Measurements from ENCODE around the gene CARMIL1.

- TF ChIP-seq CTCF (IDR thresholded peaks at IDR 0.05), result no peak
- TF ChIP-seq POLR2A (IDR thresholded peaks at IDR 0.05), result no peak
Measured at GRCh38 chr6:25590986-25591385, 311.8 kb downstream of the CARMIL1 start.

Data from heart left ventricle (tissue), 13 donors.